Right cardiac atrium (tissue), 5 donors: ENCODE measurements around the gene TMOD1. TPM values are rescaled to one million over a fixed set of nuclear protein-coding genes. Genes with fewer than 3 reads are reported as not detected.

Experiments
- ATAC-seq, 2 donors: fragments of 200-7000 bp; cut with Tn5 transposase; one replicate each; pipeline versions ENCODE4 v1.8.0 to v1.9.1; 2020; ENCODE audit warnings: moderate library complexity in 2 of 2, mild to moderate bottlenecking in 1 of 2
- DNase-seq, 3 donors: peaks; one replicate each; pipeline ENCODE4 v3.0.0-alpha.2; 2020
- H3K27ac ChIP-seq: one replicate; pipeline ENCODE4 v1.5.1; 2013; ENCODE audit warnings: mild to moderate bottlenecking, low read length, control low read depth, moderate library complexity
- H3K27me3 ChIP-seq: one replicate; pipeline ENCODE4 v1.6.1; 2013; ENCODE audit not compliant: control insufficient read depth, insufficient read depth
- H3K4me1 ChIP-seq: one replicate; pipeline ENCODE4 v1.6.1; 2013; ENCODE audit warnings: low read length; ENCODE audit not compliant: control insufficient read depth, insufficient read depth
- H3K4me3 ChIP-seq: one replicate; pipeline ENCODE4 v1.5.1; 2013; ENCODE audit warnings: low read length, control low read depth
- H3K9me3 ChIP-seq: one replicate; pipeline ENCODE4 v1.6.1; 2013; ENCODE audit warnings: low read length; ENCODE audit not compliant: control insufficient read depth
- WGBS: extraction: QIAGEN DNeasy Blood & Tissue Kit; methylation state at CpG from one replicate; pipeline ENCODE4 v1.1.7; 2013; 5-methylcytosine and 5-hydroxymethylcytosine counted together
- intact Hi-C, 4 donors: fragments of 100-400 bp; cut with DNase I; formaldehyde crosslinking; loops; one replicate each; pipeline versions ENCODE4 v1.11.0 to v1.14.0; 2022 to 2023
- polyA plus RNA-seq: library from polyadenylated mRNA; stranded (reverse); fragments of 200-250 nt; gene quantifications from one replicate; pipeline ENCODE4 v1.2.3, GENCODE V29; 2013
- total RNA-seq, 4 donors: library from RNA; stranded (reverse); fragmentation: NEBNext Ultra II Directional; extraction: Animal tissue kit (Norgen Biotek cat#: 25700); gene quantifications; one replicate each; pipeline ENCODE4 v1.2.1, GENCODE V29; 2021
- donor health status: healthy with polysubstance abuse.
- donor health status: DM: no; HTN: yes; CAD: no.
- donor health status: DM: no; HTN: no; CAD: no.
- donor health status: DM: no; HTN: yes; CAD: no; lungs with severe emphysema.
- donor health status: DM: yes; HTN: yes; CAD: no.

Gene TMOD1
- total and polyA plus RNA-seq, 5 donors = 177 to 220 (median 197) TPM

DNA sequence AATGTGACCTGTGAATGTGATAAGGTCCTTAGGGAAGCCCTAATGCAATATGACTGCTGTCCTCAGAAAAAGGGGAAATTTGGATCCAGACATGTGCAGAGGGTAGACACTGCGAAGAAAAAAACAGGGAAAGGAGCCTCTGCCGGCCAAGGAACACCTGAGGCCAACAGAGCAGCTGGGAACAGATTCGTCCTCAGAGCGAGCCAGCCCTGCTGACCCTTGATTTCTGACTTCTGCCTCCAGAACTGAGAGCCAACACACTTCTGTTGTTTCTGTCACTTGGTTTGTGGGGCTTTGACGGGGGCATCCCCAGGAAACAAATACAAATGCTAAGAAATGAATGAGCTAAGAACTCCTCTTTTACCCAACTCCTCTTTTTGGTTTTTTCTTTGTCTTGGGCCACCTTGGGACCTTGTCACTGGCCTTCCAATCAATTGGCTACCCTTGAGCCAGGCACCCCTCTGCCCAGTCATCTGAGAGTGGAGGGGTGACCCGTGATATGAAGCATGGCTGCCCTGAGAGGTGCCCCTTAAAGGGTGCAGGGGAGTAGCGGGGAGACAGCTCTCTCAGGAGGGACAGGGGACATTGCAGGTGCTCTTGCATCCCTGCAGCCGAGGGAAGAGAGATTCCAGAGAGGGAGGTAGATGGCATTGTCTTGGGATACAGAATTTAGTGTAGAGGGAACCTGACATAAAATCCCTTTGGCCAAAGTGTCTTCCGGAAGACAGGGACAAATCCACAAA is 16.9 kb downstream of the TMOD1 start:
- WGBS = 72% methylated on average over 9 of the region's 9 CpGs

DNA sequence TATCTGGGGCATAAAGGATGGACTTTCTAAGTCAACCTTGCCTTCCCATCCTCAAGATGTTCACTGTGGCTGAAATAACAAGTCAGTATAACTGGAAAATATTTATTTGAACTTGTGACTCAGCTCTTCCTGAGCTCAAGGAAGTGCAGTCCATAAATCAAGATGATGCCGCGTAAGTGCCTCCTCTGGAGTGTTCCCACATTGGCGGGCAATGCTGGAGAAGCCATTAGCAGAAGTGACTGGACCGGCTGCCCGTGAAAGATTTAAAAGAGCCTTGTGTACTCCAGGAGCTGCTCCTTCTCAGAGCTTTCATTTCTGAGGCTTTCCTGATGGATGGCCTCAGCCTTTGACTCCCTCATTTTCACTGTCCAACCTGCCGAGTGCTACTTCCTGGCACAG is 17.4 kb downstream of the TMOD1 start:
- H3K9me3 ChIP-seq = no peaks in the 10 kb centered on the region
- DNase-seq (no peak), ATAC-seq (peak; percentile 22 to 77)
- peaks cover 25% of the 10 kb centered on the region for H3K4me1 ChIP-seq
- 31% methylated on average over 6 of the region's 6 CpGs for WGBS
- H3K27ac ChIP-seq = peak overlapping the region; percentile 45
- H3K4me3 ChIP-seq = no peak overlapping the region
- intact Hi-C loops = no loop called here
- H3K27me3 ChIP-seq = no peaks in the 10 kb centered on the region

More for the DNA sequence above, 16.9 kb downstream of the TMOD1 start:
- DNase-seq = no peak
- Histone ChIP-seq H3K27me3 (no peaks in the 10 kb centered on the region), H3K27ac (peak overlapping the region; percentile 4), H3K4me3 (no peak overlapping the region), H3K4me1 (peaks cover 25% of the 10 kb centered on the region), H3K9me3 (no peaks in the 10 kb centered on the region)
- intact Hi-C loops = no loop called here
- ATAC-seq = no peak

DNA sequence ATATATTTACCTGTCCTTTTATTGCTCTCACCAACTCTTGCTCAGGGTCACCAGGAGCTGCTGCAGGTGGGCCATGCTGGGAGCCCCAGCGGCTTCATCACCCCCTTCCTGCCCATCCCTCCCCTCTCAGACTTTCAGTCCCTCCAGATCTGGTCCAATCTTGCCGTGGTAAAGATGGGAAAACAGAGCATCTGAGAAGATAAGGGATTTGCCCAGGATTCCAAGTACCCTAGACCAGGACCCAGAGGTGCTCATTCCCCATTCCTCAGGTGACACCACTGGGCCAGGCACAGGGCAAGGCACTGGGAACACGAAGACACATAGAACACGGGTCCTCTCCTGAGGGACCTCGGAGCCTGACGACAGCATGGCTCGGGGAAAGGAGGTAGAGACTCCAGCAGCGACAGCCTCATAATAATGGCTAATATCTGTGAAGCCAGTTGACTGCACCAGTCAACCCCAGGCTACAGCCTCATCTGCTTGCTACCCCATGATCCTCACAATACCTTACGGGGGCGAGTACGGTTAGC is 18.0 kb downstream of the TMOD1 start:
- Histone ChIP-seq H3K4me3 (no peak overlapping the region), H3K9me3 (no peaks in the 10 kb centered on the region), H3K27me3 (no peaks in the 10 kb centered on the region), H3K4me1 (peaks cover 23% of the 10 kb centered on the region), H3K27ac (peak overlapping the region; percentile 75)
- WGBS = 80% methylated on average over 11 of the region's 11 CpGs
- no peak for ATAC-seq
- intact Hi-C loops = no loop called here
- DNase-seq = no peak

DNA sequence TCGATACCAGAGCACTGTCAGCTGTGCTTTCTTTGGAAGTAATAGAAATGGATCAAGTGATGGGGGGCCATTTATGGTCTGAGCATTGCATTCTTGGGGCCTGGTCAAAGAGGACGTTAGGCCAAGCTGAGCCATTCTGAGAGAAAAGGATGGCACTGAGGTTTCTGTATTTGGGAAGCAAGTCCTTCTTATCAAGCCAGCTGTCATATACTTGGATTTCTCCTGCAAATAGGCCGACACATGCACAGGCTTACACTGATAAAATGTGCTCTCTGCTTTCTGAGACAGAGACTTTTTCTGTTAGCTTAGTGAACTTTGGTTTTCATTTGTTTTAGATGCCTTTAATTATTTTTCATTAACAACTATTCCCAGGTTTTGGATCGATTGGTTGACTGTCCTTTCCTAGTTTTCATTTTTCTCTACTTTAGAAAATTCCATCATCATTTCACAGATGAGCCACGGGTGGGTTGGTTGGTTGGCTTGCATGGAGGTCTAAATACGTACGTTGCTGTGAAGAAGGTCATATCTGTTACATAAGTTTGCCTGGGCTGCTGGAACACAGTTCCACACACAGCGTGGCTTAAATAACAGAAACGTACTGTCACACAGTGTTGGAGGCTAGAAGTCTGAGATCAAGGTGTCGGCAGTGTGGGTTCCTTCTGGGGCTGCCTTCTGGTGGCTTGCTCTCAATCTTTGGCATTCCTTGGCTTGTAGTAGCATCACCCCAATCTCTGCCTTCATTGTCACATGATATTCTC is 20.3 kb downstream of the TMOD1 start:
- peak in 1 of 2 donors; percentile 19 for ATAC-seq
- no peaks in the 10 kb centered on the region for H3K9me3 ChIP-seq
- H3K4me3 ChIP-seq = no peak overlapping the region
- peaks cover 15% of the 10 kb centered on the region for H3K4me1 ChIP-seq
- WGBS = 50% methylated on average over 10 of the region's 10 CpGs
- no peak for DNase-seq
- intact Hi-C loops = loop anchor here in 1 of 4 donors (5.0 kb wide), 1 partner anchor 36 kb away; no protein-coding TSS in a partner anchor
- H3K27me3 ChIP-seq = no peaks in the 10 kb centered on the region
- peak overlapping the region; percentile 86 for H3K27ac ChIP-seq

DNA sequence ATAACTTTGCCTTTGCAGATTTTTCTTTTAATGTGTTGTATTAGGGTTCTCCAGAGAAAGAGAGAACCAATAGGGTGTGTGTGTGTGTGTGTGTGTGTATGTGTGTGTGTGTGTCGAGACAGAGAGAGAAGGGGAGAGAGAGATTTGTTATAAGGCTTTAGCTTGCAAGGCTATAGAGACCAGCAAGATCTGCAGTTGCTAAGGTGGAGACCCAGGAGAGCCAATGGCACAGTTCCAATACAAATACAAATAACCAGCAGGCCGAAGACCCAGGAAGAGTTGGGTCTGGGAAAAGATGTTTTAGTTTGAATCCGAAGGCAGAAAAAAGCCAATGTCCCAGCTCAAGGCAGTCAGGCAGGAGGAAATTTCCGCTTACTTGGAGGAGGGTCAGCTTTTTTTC is 23.0 kb downstream of the TMOD1 start:
- peaks cover 19% of the 10 kb centered on the region for H3K4me1 ChIP-seq

DNA sequence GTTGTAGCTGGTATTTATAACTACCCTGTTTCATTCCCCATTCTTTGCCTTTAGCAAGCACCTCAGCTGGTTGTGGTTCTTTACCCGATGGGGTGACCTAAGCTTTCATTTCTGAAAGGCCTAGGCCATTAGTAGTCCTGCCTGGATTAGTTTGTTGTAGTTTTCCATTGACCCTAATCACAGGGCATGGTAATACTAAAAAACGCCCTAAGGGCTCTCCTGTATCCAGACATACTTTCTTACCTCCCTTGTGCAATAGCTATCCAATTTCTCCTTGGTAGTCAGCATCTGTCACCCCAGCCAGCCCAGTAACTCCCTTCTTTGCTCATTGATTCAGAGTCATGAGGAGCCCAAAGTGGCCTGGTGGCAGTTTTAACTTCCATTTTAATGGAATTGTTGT is 24.0 kb downstream of the TMOD1 start:
- WGBS = 83% methylated on average over 2 of the region's 2 CpGs
- H3K4me1 ChIP-seq = peaks cover 21% of the 10 kb centered on the region
- H3K9me3 ChIP-seq = no peaks in the 10 kb centered on the region
- H3K27me3 ChIP-seq = no peaks in the 10 kb centered on the region
- no peak overlapping the region for H3K27ac ChIP-seq
- intact Hi-C loops = no loop called here
- ATAC-seq (no peak), DNase-seq (no peak)
- no peak overlapping the region for H3K4me3 ChIP-seq

More for the DNA sequence above, 23.0 kb downstream of the TMOD1 start:
- H3K9me3 ChIP-seq = no peaks in the 10 kb centered on the region
- no peak overlapping the region for H3K27ac ChIP-seq
- H3K27me3 ChIP-seq = no peaks in the 10 kb centered on the region
- ATAC-seq (no peak), DNase-seq (no peak)
- 66% methylated on average over 4 of the region's 4 CpGs for WGBS
- intact Hi-C loops = loop anchor here in 1 of 4 donors (5.0 kb wide), 1 partner anchor 33 kb away; no protein-coding TSS in a partner anchor
- no peak overlapping the region for H3K4me3 ChIP-seq

DNA sequence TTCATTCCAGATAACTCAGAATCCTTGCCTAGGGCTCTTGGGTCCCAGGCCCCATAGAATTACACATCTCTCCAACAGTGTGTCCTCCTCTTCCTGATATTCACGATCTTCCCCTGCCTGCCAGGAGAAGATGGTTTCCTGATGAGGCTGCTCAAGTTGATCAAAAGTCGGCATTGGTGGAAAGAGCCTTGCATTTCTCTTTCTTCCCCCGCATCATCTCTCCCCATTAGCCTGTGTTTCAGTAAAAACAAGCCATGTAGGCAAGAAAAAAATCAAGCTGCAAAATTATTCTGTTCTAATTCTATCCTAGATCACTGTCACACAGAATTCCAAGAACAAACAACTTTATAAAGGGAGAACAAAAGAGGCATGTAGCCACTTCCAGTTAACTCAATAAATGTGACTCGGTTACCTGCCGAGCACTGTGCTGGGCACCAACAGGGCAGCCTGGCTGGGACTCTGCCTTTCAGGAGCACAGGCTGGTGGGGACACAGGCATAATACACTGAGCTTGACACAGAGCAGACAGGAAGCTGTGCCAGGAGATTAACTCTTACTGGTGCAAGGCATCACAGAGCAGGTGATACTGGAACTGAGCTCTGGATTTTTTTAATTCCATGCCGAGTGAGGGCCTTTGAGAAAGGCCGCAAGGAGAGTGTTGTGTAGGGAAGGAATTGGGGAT is 25.6 kb downstream of the TMOD1 start:
- no peaks in the 10 kb centered on the region for H3K27me3 ChIP-seq
- DNase-seq (no peak), ATAC-seq (no peak)
- peak overlapping the region; percentile 99 for H3K27ac ChIP-seq
- no peaks in the 10 kb centered on the region for H3K9me3 ChIP-seq
- intact Hi-C loops = no loop called here
- peaks cover 9% of the 10 kb centered on the region for H3K4me1 ChIP-seq
- WGBS = 68% methylated on average over 7 of the region's 7 CpGs
- H3K4me3 ChIP-seq = no peak overlapping the region

DNA sequence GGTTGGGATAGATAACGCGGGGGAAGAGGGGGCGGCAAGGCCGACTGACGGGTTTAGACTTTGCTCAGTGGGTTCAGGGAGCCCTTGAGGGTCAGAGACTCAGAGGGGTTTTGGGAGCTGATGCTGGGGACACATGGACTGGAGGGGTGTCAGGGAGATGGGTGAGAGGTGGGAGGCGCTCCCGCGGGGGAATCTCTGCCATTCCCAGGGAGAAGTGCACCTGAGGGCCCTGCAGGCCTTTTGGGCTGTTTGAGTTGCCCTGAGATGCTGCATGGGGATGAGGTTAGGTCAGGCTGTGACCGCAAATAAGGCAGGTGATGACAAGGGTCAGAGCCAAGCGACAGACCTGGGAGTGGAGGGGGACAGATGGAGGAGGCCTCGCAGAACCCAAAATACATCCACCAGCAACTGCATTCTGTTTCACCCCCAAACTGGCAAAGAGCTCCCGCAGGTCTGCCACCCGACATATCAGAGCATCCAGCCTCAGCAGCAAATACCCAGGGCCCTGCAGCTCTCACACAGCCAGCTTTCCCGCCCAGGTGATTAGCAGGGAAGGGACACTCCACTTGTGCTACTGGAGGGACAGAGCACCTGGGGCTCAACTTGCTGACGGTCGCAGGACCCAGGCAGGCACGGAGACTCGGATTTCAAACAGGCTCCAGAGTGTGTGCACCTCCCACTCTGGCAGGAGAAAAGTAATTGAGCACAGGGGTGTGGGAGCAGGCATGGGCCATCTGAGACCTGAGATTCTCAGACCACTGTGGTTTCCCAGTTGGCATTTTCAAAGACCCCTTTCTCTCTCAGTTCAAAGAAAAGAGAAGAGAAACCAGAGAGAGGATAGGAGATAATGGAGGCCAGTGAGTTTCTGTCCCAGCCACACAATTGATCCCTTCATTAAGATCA is 26.4 kb downstream of the TMOD1 start:
- 78% methylated on average over 18 of the region's 18 CpGs for WGBS
- ATAC-seq = no peak
- intact Hi-C loops = no loop called here

DNA sequence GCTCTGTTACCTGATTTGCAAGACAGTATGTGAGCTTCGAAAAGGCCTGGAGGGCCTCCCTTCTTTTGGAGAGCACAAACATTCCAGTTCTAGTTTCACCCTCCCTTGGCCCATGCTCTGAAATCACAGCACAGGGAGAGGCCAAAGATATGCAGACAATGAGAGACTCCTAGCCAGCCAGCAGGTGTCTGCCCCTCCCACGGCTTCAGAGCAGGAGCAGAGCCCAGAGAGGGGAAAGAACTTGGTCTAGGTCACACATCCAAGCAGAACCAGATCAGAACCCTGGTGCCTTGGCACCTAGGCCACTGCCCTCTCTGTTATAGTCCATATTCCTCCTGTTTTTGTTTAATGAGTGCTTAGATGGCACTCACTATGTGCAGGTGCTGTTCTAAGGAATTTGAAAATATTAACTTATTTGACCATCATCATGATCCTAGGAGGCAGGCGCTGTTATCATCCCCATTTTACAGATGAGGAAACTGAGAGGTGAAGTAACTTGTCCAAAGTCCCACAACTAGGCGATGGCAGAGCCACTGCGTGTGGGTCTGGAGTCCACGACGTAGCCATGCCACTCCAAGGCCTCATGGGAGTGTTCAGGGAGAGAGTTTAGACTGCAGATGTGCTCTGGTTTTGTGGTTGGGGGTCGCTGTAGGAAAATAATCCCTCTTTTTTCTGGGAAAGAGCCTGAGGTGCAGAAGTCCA is 27.2 kb downstream of the TMOD1 start:
- H3K4me3 ChIP-seq = no peak overlapping the region
- no peaks in the 10 kb centered on the region for H3K27me3 ChIP-seq
- peaks cover 6% of the 10 kb centered on the region for H3K4me1 ChIP-seq
- ATAC-seq = peak; percentile 67 to 76
- intact Hi-C loops = no loop called here
- no peaks in the 10 kb centered on the region for H3K9me3 ChIP-seq
- WGBS = 75% methylated on average over 8 of the region's 8 CpGs
- peak in 2 of 3 donors; percentile 66 to 69 for DNase-seq
- H3K27ac ChIP-seq = peak overlapping the region; percentile 99

More for the DNA sequence above, 26.4 kb downstream of the TMOD1 start:
- H3K4me3 ChIP-seq = no peak overlapping the region
- H3K27ac ChIP-seq = peak overlapping the region; percentile 99
- no peaks in the 10 kb centered on the region for H3K27me3 ChIP-seq
- H3K9me3 ChIP-seq = no peaks in the 10 kb centered on the region
- peaks cover 6% of the 10 kb centered on the region for H3K4me1 ChIP-seq
- DNase-seq = no peak
